ELF-1 (cell line): Measurements from ENCODE around the gene CMPK1.
"Not testable (repeated sequence)": the region's sequence is repeated elsewhere in the genome, so short reads cannot be mapped to it uniquely, and the experiment has no call there.

Experiments
- DNase-seq: peaks from one replicate; pipeline ENCODE4 v3.0.0-alpha.2; 2016; ENCODE audit warnings: low read depth, low spot score

The CMPK1 gene

GRCh38 chr1:47338249-47339077 lies 4.9 kb downstream of the CMPK1 start:
- DNase-seq, result no peak

GRCh38 chr1:47340227-47340626 lies 6.6 kb downstream of the CMPK1 start:
- DNase-seq, result no peak

GRCh38 chr1:47346979-47347378 lies 13.4 kb downstream of the CMPK1 start:
- not testable (repeated sequence) for DNase-seq

GRCh38 chr1:47347735-47348134 lies 14.1 kb downstream of the CMPK1 start:
- DNase-seq, result no peak

GRCh38 chr1:47348246-47348645 lies 14.7 kb downstream of the CMPK1 start:
- no peak for DNase-seq

- DNase-seq, result no peak
Observed at GRCh38 chr1:47351305-47351704, 17.7 kb downstream of the CMPK1 start.

GRCh38 chr1:47361380-47361779 lies 27.8 kb downstream of the CMPK1 start:
- no peak for DNase-seq

- DNase-seq, result no peak
Observed at GRCh38 chr1:47362828-47363227, 29.2 kb downstream of the CMPK1 start.

GRCh38 chr1:47367651-47368050 lies 34.1 kb downstream of the CMPK1 start:
- DNase-seq, result no peak

GRCh38 chr1:47371016-47371517 lies 37.5 kb downstream of the CMPK1 start:
- DNase-seq, result no peak

- no peak for DNase-seq
Observed at GRCh38 chr1:47374501-47374900, 40.9 kb downstream of the CMPK1 start.

GRCh38 chr1:47378147-47378546 lies 44.6 kb downstream of the CMPK1 start:
- DNase-seq, result no peak

GRCh38 chr1:47380699-47381098 lies 47.1 kb downstream of the CMPK1 start:
- DNase-seq, result no peak

GRCh38 chr1:47382399-47382983 lies 48.9 kb downstream of the CMPK1 start:
- no peak for DNase-seq

GRCh38 chr1:47384083-47384482 lies 50.5 kb downstream of the CMPK1 start:
- DNase-seq, result no peak

GRCh38 chr1:47385020-47385419 lies 51.4 kb downstream of the CMPK1 start:
- DNase-seq, result no peak

- no peak for DNase-seq
Observed at GRCh38 chr1:47386268-47386667, 52.7 kb downstream of the CMPK1 start.

GRCh38 chr1:47388030-47388890 lies 54.7 kb downstream of the CMPK1 start:
- no peak for DNase-seq

GRCh38 chr1:47388891-47389238 lies 55.3 kb downstream of the CMPK1 start:
- peak; percentile 87 for DNase-seq

GRCh38 chr1:47389731-47390130 lies 56.1 kb downstream of the CMPK1 start:
- DNase-seq, result no peak

- no peak for DNase-seq
Observed at GRCh38 chr1:47390843-47391242, 57.3 kb downstream of the CMPK1 start.

- DNase-seq, result no peak
Observed at GRCh38 chr1:47393141-47393540, 59.6 kb downstream of the CMPK1 start.
